ENCODE results near the gene FRMPD2.
"Not testable (repeated sequence)": the region's sequence is repeated elsewhere in the genome, so short reads cannot be mapped to it uniquely, and the experiment has no call there.

FRMPD2 gene

DNA sequence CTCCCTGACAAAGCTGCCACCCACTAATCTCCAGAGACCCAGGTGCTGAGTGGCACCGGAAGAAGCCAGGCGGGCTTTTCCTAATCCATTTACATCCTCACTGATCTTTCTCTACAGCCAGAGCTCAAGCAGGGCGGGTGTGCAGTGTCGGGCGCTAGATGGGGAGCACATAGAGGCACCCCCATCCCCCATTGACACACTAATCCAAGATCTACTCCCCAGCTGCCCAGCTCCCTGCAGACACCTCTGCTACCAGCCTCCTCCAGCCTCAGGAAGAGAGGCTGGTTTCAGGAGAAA is 22.2 kb downstream of the FRMPD2 start:
- no peak for DNase-seq (ENCODE audit: low spot score)

DNA sequence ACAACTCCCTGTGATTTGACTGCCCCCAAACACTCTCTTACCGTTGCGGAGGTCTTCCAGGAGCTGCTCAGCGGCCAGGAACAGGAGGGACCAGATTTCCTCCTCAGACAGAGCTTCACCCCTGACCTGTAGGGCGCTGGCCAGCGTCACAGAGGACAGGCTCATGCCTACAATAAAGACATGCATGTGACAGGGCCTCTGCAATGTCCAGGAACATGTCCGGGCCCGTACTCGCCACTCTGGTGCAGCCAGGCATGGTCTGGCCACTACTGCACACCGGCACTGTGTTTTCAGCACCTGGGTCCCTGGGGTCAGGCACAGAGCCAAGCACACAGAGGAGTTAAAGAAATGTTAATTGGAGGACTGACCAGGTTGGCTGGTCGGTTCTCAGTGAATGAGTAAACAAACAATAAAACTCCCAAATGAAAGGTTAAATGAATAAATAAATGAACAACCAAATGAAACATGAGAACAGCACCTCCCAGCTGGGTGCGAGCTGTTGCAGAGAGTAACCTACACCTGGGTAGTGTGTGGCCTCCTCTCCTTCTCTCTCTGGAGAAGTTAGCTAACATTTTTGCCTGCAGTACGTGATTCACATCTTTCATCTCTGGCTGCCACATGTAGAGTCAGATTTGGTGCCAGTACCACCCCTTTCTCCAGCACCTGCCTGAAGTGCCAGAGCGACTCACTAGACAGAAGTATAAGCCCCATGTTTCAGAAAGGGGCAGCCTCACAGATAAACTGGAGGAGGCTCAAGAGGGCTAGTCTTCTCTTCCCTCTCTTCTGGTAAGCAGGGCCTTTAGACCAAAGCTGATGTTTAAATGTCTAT is 22.8 kb downstream of the FRMPD2 start:
- DNase-seq (ENCODE audit: low spot score): no peak

DNA sequence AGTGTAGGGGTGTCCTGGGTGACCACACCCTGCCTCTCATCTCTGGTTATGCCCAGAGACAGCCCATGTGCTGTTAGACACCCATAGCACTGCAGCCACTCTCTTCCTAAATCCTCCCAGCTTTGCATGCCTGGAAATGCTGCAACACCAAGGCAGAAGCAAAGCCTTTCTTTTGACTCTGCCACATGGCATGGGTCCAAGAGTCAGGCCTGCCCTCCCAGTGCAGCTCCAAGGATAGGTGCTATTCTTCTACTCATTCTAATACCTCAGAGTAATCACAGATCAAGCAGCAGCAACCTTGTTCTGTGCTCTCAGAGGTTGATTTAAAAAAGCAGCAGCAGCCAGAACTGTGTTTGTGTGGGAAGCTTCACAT is 23.4 kb downstream of the FRMPD2 start:
- no peak for DNase-seq (ENCODE audit: low spot score)

DNA sequence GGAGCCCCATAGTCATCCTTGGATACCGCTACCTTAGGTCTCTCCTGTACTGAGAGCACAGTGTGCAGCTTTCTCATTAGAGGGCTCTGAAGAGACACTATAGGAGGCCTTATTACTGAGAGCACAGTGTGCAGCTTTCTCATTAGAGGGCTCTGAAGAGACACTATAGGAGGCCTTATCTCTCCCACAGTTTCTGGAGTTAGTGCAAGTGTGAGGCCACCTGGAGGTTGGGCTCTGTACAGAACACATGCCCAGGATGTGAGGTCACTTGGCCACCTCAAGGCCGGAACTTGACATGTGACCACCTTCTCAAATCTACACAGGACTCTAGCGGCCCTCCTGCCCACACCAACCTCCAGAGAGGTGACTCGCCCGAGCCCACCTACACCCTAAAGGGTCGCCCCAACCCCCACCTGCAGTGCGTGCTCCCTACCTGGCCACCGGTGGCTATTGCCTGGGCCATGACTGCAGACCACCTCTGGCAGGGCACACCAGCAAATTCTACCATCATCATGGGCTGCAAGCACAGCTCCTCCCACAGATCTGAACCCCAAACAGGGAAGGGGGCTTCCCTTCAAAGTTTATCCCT is 24.6 kb downstream of the FRMPD2 start:
- no peak for DNase-seq (ENCODE audit: low spot score)

DNA sequence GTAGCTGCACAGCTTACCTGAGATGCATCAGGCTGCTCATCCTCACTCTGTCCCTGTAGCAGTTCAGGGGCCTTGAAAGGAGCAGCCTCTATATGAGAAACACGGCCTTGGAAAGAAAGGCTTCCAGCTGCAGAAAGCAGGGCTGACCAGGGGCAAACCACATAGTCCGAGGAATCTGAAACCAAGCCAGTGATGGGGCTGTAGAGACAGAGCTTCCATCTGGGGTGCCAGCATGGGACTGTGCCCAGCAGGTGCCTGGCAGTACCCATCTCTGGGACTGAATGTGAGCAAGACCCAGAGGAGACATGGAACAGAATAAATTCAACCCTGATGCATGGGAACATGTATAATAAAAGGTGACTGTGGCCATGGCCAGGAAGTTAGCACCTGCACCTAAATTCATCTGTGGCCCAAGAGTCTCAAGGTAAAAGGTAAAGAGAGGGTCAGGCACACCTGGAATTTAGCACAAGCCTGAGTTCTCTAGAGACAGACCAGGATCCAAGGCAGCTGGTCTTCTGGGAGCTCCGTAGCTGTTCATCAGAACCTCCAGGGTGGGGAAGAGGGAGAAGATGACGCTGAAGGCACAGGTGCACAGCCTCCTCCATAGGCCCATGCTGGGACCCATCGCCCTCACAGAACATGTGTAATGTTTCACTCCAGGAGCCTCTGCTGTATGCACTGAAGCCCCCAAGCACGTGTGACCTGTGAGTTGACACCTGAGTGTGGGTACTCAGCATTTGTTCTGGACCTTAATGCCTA is 25.3 kb downstream of the FRMPD2 start:
- DNase-seq (ENCODE audit: low spot score): no peak

DNA sequence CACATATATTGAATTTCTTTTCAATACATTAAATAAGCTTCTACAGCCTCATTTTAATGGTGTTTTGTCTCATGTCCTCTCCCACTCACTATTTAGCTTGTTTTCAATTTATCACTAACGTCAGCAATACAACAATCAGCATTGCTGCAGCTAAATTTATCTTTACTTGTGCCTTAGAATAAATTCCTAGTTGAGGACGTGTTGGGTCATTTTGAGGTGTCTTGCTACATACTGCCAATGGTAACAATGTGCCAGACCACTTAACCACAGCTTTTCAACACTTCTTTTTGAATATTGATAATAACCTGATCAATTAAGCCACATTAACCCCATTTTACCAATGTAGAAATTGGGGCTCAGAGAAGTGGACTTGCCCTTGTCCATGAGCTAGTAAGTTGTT is 26.0 kb downstream of the FRMPD2 start:
- DNase-seq (ENCODE audit: low spot score): no peak

DNA sequence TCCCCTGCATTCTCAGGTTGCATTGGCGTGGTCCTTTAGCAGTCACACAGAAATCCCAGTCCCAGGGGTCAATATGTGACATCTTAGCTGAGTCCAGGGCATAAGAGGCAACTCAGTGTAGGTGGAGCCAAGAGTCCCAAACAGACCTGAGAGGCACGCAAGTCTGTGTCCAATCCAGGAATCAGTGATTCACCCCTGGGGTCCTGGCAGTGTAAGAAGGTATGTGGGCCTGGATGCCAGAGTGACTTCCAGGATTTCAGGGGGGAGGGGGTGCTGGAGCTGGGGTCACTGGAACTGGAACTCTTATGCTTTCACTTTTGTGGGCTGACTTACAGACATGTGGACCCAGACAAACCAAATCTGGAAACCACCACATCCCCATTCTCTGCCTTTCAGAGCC is 26.8 kb downstream of the FRMPD2 start:
- DNase-seq (ENCODE audit: low spot score): no peak

DNA sequence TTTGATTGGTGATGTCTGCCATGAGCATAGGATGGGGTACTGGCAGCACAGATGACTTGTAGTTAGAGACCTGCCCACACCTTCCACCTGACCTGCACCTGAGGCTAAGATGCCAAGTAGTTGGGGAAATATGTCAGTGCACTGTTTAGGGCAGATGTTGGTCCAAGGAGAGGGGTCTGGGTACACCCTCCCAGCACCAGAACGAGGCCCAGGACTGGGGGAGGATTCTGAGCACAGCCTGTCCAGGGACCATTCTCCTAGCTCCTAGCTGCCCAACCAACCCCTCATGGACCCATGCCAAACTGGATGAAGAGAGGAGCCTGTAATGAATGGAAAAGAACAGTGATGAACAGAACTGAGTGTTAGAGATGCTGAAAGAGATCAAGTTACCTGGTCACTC is 28.0 kb downstream of the FRMPD2 start:
- no peak for DNase-seq (ENCODE audit: low spot score)

DNA sequence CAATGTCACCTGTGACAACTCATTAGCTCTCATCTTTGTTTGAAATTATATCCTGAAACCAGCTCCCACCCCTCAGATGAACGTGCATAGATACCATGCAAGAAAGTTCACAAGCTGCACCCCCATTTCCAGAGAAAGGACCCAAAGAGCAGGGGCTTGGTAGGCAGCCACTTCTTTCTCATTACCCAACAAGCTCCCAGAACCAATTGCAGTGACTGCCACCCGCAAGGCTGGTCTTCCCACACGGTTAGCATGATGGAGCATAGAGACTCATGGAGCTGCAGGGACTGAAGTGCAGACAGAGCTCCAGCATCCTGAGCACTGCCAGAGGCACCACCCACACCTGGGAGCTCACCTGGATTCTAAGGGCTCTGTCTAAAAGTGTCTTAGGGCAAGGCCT is 28.5 kb downstream of the FRMPD2 start:
- DNase-seq (ENCODE audit: low spot score): no peak

DNA sequence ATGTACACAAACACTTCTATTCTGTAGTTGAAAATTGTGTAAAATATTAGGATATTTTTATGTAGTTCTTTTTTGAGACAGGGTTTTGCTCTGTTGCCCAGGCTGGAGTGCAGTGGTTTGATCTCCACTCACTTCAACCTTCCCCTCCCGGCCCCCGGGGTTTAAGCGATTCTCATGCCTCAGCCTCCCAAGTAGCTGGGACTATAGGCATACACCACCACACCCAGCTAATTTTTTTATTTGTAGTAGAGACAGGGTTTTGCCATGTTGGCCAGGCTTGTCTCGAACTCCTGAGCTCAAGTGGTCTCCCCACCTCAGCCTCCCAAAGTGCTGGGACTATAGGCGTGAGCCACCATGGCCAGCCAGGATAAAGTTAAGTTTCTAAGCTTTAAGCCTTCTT is 30.6 kb downstream of the FRMPD2 start:
- not testable (repeated sequence) for DNase-seq (ENCODE audit: low spot score)

DNA sequence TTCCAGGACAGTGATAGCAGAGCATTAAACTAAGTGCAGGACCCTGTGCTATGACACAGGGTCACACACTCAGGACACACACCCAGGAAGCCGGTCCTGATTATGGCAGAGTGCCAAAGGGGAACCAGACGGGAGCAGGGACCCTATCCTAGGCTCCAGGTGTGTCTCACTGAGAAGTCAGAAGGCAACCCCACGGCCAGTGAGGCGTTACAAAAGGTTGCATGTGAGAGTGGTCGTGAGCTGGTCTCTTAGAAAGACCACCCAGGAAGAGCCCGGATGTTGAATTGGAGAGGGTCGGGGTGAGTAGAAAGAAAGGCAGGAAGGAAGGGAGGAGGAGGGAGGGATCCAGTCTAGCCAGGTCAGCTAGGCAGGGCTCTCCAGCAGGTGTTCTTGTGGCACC is 31.0 kb downstream of the FRMPD2 start:
- DNase-seq (ENCODE audit: low spot score): no peak

DNA sequence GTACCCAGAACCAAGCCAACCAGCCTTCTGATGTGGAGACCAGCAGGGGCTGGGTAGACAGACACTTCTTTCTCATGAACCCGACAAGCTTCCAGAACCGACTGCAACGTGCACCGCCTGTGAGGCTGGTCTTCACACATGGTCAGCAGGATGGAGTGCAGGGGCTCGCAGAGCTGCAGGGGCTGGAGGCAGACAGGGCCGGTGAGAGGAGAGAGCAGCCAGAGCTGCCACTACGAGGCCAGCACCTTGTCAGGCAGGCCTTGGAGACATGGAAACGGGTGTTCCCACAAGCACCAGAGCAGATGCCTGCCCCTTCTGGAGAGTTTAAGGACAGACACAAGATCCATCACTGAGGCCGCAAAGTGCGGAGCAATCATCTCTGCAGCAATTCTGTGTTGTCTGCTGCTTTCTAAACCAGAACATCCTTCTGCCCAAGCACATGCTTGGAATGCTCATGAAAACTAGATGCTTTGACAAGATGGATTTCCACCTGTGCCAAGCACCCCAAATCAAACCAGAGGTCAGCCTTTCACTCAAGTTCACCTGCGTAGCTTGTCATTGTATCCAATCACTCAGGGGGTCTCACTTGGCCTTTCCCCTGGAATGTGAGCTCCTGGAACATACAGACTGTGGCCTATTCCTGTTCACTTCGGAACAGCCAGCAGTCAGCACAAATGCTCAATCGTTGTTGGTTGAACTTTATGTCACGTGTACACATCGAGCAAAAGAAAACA is 32.2 kb downstream of the FRMPD2 start:
- DNase-seq (ENCODE audit: low spot score): no peak

DNA sequence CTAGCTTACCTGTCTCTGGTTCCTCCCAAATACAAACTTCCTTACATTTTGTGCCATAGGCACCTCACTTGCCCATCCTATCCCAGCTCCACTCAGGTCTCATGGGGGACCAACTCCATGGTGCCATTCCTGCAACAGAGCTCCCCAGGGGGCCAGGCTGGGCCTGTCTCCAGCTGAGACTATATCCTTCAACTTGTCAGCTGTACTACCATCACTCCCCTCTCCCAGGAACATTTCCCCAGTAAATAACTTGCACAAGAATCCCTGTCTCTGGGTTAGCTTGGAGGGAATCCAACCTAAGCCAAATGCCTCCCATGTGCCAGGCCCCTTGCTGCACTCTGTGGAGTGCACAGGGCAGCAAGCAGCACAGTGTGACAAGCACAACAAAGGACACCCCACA is 33.2 kb downstream of the FRMPD2 start:
- no peak for DNase-seq (ENCODE audit: low spot score)

DNA sequence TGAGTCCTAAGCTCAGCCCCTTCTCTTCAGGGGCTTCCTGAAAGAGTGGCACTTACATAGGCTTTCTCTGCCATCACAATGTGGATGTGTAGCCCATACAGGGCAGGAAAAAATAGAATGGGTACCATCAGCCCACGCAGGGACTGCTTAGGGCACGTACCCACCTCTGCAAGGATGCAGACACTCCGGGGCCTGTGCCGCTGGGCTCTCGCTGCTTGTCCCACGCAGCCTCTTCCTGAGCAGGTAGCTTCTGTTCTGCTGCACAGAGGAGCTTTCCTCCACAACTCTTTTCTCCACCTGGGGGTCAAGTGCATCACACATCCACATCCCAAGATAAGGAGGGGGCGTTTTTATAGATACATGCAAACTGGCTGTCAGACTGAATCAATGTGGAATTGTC is 34.3 kb downstream of the FRMPD2 start:
- no peak for DNase-seq (ENCODE audit: low spot score)

DNA sequence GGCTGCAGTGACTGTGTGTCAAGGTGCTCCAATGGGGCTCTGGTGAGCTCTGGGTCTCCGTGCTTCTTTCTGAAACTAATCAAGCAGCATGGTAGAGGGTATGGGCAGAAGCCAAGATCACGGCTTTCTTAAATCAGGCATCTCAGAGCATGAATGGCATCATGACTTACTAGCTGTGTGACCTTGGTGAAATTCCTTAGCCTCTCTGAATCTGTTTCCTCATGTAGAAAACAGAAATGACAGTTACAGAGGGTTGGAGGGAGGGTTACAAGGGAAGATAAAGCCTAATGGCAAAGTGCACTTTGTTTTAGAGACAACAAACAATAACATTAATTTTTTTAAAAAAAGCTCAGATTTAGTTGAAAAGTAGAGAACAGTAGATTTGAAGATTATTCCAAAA is 34.9 kb downstream of the FRMPD2 start:
- no peak for DNase-seq (ENCODE audit: low spot score)

DNA sequence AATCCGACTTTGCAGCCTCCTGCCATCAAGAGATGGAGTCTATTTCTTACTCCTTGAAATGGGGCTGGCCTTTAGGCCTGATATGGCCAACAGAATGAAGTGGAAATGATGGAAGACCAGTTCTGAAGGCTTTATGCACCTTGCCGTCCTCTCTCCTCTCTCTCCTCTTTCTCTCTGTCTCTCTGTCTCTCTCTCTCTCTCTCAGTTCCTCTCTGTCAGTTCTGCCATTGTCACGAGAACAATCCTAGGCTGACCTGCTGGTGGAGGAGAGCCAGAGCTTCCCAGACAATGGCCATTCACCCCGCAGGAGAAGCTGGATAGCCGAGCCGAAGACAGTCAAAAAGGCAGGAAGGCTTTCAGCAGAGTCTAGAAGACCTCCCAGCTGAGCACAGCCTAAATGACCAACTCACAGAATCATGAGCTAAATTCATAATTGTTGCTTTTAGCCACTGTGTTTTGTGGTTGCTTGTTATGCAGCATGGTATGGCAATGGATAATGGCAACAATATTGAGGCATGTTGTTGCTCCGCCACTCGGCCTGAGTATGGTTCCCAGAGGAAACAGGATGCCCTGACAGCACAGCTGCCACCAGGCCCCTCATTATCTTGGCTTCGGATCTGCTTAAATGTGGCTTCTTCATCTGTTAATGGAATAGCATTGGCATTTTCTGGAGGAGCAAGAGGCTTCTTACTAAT is 35.5 kb downstream of the FRMPD2 start:
- no peak for DNase-seq (ENCODE audit: low spot score)

DNA sequence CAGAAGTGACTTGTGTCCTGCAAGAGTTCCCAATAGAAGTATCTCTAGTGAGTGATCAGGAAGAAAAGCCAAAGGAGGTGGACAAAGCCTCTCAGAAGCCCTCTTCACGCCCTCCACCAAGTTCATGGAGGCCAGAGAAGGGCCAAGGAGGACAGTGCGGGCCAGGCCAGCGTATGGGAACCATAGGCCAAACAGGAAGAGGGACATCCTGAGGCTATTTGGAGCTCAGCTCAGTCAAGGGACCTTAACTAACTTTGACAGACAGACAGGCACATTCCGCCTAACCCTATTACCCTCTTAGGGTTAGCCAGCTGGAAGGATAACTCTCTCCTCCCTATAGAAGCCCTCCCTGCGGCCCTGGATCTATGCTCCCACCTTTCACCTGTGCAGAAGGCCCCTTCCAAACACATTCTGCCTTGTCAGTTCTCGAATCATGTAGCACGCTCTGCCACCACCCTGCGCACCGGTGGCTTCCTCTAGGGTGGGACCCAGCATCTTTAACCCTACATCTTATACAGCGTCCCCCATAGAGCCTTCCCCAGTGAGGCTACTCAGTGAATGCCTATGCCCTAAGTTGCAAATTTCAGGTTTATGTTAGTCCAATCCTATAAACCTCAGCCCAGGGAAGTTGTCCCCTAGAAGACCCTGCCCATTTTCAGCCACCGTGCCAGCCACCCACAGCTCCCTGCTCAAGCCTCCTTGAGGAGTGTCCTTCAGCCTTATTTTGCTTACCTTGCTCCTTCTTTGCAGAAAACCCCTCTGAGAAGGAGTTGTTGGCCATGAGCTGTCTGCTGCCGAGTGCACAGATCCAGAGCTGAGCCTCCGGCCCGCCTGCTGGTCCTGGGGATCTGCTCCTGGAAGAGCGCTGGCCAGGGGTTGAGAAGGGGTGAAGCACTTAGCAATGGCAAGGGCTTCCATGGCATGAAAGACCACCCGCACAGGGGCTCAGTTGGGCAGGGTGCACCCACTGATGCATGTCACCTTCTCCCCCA is 36.9 kb downstream of the FRMPD2 start:
- DNase-seq (ENCODE audit: low spot score): no peak

DNA sequence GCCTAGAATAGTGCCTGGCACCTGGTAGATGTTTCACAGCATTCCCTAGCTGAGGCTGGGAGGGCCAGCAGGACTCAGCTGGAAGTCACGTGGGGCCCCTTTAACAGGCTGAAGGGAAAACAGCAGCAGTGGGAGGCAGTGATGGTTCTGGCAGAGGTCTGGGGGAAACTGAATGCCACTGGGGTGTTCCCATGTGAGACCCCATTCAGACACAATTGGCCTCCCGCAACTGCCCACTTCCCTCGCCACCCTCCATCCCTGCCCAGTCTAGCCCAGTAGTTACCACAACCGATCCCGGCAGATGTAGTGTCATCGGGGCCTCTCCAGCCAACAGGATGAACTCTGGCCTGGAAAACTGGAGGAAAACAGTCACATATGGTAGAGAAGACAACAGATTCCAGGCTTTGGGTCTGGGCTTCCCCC is 38.3 kb downstream of the FRMPD2 start:
- no peak for DNase-seq (ENCODE audit: low spot score)

DNA sequence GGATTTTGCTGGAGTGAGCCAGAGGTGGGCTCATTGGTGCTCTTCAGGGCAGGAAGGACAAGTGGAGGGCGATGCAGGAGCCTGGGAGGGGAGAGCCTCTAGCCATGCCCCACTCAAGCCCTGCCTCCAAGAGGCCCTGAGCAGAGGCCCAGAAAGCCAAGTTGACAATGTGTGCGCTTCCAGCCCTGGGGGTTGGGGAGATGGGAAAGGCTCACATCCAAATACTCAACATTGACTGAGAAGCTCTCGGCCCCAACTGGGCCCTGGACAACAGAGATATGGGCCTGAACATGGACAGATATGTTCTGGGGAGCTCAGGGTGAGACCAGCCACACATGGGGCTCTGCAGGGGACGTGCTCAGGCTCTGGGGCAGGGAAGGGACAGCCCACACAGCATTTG is 39.0 kb downstream of the FRMPD2 start:
- DNase-seq (ENCODE audit: low spot score): no peak

DNA sequence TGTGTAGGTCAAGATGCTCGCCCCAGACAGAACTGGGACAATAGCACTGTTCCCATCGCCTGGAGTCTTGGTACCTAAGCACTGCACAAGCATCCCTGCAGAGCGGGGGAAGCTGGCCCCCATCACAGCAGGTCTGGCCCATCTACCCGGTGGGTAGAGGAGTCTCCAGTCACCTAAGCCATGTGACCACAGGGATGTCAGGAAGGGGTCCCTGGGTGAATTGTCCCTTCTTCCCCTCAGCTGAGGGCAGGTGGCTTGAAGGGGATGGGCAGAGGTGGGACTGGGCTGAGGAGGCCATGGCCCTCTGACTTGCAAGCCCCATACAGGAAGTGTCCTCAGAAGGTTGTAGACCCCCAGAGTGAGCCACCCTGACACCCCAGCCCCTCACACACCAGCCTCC is 39.7 kb downstream of the FRMPD2 start:
- DNase-seq (ENCODE audit: low spot score): no peak

DNA sequence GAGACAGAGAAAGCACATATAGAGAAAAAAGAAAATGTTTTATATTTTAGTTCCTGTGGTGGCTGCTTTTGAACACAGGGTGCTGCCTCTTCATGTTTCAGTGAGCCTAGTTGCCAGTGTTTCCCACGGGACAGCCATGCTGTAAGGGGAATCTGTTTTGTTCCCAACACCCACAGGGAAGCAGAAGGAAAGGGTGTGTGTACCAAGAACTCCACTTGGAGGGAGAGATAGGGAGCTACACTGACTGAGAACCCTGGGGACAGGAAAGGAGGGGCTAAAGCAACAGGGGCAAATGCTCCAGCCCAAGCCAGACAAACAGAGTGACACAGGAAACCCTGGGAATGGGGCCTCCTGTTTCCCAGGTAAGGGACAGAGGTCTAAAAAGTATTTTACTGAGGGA is 40.2 kb downstream of the FRMPD2 start:
- no peak for DNase-seq (ENCODE audit: low spot score)
